GM12878 (cell line): Measurements from ENCODE around the gene NEURL4.

ENCODE experiments used
- BCL11A ChIP-seq: IDR thresholded peaks from 2 replicates; pipeline ENCODE4 v1.6.1; 2011; ENCODE audit warnings: low read depth, low read length
- CTCF ChIP-seq, 3 experiments: IDR thresholded peaks in 2 of 3; conservative IDR thresholded peaks in 1 of 3; 2 replicates each; pipeline ENCODE4 v1.5.1; 2011; ENCODE audit warnings: low read depth in 3 of 3, low read length in 3 of 3, mild to moderate bottlenecking in 3 of 3, control low read depth in 2 of 3, moderate library complexity in 2 of 3, inconsistent platforms in 1 of 3, mixed read lengths in 1 of 3; ENCODE audit not compliant: control insufficient read depth in 2 of 3, insufficient read depth in 1 of 3; ENCODE audit errors: extremely low read depth in 1 of 3
- E2F8 ChIP-seq: fragments of 450-650 bp; IDR thresholded peaks from 2 replicates; pipeline ENCODE4 v1.6.1; 2018; ENCODE audit warnings: mild to moderate bottlenecking, low read depth, moderate library complexity; ENCODE audit not compliant: partially characterized antibody
- EZH2 ChIP-seq: IDR thresholded peaks from 2 replicates; pipeline ENCODE4 v1.6.1; 2012; ENCODE audit warnings: low read depth, mild to moderate bottlenecking, control low read depth, inconsistent platforms, low read length, borderline replicate concordance; ENCODE audit not compliant: control insufficient read depth
- FOXK2 ChIP-seq: fragments of 450-650 bp; IDR thresholded peaks from 2 replicates; pipeline ENCODE4 v1.6.1; 2017; ENCODE audit warnings: mild to moderate bottlenecking, moderate library complexity
- LARP7 ChIP-seq: fragments of 450-650 bp; IDR thresholded peaks from 2 replicates; pipeline ENCODE4 v1.6.1; 2017; ENCODE audit warnings: mild to moderate bottlenecking
- MLLT1 ChIP-seq: fragments of 450-650 bp; IDR thresholded peaks from 2 replicates; pipeline ENCODE4 v1.6.1; 2016; ENCODE audit warnings: mild to moderate bottlenecking
- POLR2AphosphoS5 ChIP-seq: IDR thresholded peaks from 2 replicates; pipeline ENCODE4 v1.6.1; 2011; ENCODE audit warnings: mild to moderate bottlenecking, low read length, inconsistent platforms
- SRF ChIP-seq, 2 experiments: IDR thresholded peaks; 2 replicates each; pipeline ENCODE4 v1.6.1; 2011; ENCODE audit warnings: low read depth in 2 of 2, low read length in 2 of 2, mild to moderate bottlenecking in 1 of 2, moderate library complexity in 1 of 2
- YY1 ChIP-seq: IDR thresholded peaks from 2 replicates; pipeline ENCODE4 v1.6.1; 2011; ENCODE audit warnings: low read depth, mild to moderate bottlenecking, low read length
- TF ChIP-seq, protein P1 (sequence below): fragments of 450-650 bp; IDR thresholded peaks from 2 replicates; pipeline ENCODE4 v1.6.1; 2016; ENCODE audit warnings: mild to moderate bottlenecking, moderate library complexity, borderline replicate concordance
- TF ChIP-seq, protein P2 (sequence below): IDR thresholded peaks from 2 replicates; pipeline ENCODE4 v1.6.1; 2011; ENCODE audit warnings: low read depth, low read length, improper control_type of control experiment, borderline replicate concordance

DNA sequence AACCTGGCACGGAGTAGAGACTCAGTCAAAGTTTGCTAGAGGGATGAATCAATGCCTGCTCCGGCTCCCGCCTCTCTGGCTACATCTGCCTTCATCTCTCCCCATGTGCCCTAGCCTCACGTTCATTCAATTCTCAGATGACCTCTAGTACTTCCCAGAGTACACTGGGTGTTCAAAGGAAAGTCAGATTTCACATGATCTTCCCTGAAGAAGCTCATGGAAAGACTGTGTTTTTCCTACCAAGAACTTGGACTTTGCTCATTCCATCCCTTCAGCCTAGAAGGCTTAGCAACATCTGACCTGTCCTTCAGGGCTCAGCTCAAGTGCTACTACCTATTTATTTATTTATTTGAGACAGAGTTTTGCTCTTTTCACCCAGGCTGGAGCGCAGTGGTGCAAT is 40.7 kb upstream of the NEURL4 start:
- TF ChIP-seq CTCF (IDR thresholded peaks at IDR 0.05 in 2 of 3, conservative IDR thresholded peaks at IDR 0.05 in 1 of 3; ENCODE audit: control insufficient read depth in 2 of 3, extremely low read depth in 1 of 3, insufficient read depth in 1 of 3, low read depth in 3 of 3, low read length in 3 of 3) (no peak), BCL11A (no peak), E2F8 (no peak), SRF (IDR thresholded peaks at IDR 0.05; ENCODE audit: low read depth in 2 of 2, low read length in 2 of 2) (no peak), EZH2 (no peak), YY1 (no peak), FOXK2 (no peak), POLR2AphosphoS5 (no peak), MLLT1 (no peak), LARP7 (no peak)
- TF ChIP-seq, protein P1, sequence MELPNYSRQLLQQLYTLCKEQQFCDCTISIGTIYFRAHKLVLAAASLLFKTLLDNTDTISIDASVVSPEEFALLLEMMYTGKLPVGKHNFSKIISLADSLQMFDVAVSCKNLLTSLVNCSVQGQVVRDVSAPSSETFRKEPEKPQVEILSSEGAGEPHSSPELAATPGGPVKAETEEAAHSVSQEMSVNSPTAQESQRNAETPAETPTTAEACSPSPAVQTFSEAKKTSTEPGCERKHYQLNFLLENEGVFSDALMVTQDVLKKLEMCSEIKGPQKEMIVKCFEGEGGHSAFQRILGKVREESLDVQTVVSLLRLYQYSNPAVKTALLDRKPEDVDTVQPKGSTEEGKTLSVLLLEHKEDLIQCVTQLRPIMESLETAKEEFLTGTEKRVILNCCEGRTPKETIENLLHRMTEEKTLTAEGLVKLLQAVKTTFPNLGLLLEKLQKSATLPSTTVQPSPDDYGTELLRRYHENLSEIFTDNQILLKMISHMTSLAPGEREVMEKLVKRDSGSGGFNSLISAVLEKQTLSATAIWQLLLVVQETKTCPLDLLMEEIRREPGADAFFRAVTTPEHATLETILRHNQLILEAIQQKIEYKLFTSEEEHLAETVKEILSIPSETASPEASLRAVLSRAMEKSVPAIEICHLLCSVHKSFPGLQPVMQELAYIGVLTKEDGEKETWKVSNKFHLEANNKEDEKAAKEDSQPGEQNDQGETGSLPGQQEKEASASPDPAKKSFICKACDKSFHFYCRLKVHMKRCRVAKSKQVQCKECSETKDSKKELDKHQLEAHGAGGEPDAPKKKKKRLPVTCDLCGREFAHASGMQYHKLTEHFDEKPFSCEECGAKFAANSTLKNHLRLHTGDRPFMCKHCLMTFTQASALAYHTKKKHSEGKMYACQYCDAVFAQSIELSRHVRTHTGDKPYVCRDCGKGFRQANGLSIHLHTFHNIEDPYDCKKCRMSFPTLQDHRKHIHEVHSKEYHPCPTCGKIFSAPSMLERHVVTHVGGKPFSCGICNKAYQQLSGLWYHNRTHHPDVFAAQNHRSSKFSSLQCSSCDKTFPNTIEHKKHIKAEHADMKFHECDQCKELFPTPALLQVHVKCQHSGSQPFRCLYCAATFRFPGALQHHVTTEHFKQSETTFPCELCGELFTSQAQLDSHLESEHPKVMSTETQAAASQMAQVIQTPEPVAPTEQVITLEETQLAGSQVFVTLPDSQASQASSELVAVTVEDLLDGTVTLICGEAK = no peak
- TF ChIP-seq, protein P2, sequence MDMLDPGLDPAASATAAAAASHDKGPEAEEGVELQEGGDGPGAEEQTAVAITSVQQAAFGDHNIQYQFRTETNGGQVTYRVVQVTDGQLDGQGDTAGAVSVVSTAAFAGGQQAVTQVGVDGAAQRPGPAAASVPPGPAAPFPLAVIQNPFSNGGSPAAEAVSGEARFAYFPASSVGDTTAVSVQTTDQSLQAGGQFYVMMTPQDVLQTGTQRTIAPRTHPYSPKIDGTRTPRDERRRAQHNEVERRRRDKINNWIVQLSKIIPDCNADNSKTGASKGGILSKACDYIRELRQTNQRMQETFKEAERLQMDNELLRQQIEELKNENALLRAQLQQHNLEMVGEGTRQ = no peak
